Ishikawa (cell line): ENCODE measurements around the gene PSD2.

Experiments
- CEBPB ChIP-seq: IDR thresholded peaks from 2 replicates; pipeline ENCODE4 v1.6.1; 2012
- CREB1 ChIP-seq: IDR thresholded peaks from 2 replicates; pipeline ENCODE4 v1.6.1; 2012; ENCODE audit warnings: low read depth
- EGR1 ChIP-seq: IDR thresholded peaks from 2 replicates; pipeline ENCODE4 v1.6.1; 2012
- EP300 ChIP-seq: IDR thresholded peaks from 2 replicates; pipeline ENCODE4 v1.6.1; 2012; ENCODE audit warnings: borderline replicate concordance
- FOXM1 ChIP-seq: IDR thresholded peaks from 2 replicates; pipeline ENCODE4 v1.6.1; 2012; ENCODE audit warnings: low read depth, borderline replicate concordance
- NFIC ChIP-seq: IDR thresholded peaks from 2 replicates; pipeline ENCODE4 v1.6.1; 2012
- RAD21 ChIP-seq: IDR thresholded peaks from 2 replicates; pipeline ENCODE4 v1.6.1; 2012; ENCODE audit warnings: low read depth
- TAF1 ChIP-seq: IDR thresholded peaks from 2 replicates; pipeline ENCODE4 v1.6.1; 2012; ENCODE audit warnings: low read depth, mild to moderate bottlenecking
- TCF12 ChIP-seq: IDR thresholded peaks from 2 replicates; pipeline ENCODE4 v1.6.1; 2012; ENCODE audit warnings: low read depth
- TEAD4 ChIP-seq: IDR thresholded peaks from 2 replicates; pipeline ENCODE4 v1.6.1; 2012
- YY1 ChIP-seq: IDR thresholded peaks from 2 replicates; pipeline ENCODE4 v1.6.1; 2012; ENCODE audit warnings: low read depth
- ZBTB7A ChIP-seq: IDR thresholded peaks from 2 replicates; pipeline ENCODE4 v1.6.1; 2012; ENCODE audit warnings: low read depth
- TF ChIP-seq, protein P1 (sequence below): IDR thresholded peaks from 2 replicates; pipeline ENCODE4 v1.6.1; 2012; ENCODE audit warnings: low read depth, mild to moderate bottlenecking
- TF ChIP-seq, protein P2 (sequence below): IDR thresholded peaks from 2 replicates; pipeline ENCODE4 v1.6.1; 2012
- TF ChIP-seq, protein P3 (sequence below): IDR thresholded peaks from 2 replicates; pipeline ENCODE4 v1.6.1; 2012

The PSD2 gene

GRCh38 chr5:139795074-139796001, at the start of gene PSD2:
PSD2 (plus strand) TSS chr5:139795808; CDS start chr5:139809441, 13,633 bp downstream.
- TF ChIP-seq, protein P1, sequence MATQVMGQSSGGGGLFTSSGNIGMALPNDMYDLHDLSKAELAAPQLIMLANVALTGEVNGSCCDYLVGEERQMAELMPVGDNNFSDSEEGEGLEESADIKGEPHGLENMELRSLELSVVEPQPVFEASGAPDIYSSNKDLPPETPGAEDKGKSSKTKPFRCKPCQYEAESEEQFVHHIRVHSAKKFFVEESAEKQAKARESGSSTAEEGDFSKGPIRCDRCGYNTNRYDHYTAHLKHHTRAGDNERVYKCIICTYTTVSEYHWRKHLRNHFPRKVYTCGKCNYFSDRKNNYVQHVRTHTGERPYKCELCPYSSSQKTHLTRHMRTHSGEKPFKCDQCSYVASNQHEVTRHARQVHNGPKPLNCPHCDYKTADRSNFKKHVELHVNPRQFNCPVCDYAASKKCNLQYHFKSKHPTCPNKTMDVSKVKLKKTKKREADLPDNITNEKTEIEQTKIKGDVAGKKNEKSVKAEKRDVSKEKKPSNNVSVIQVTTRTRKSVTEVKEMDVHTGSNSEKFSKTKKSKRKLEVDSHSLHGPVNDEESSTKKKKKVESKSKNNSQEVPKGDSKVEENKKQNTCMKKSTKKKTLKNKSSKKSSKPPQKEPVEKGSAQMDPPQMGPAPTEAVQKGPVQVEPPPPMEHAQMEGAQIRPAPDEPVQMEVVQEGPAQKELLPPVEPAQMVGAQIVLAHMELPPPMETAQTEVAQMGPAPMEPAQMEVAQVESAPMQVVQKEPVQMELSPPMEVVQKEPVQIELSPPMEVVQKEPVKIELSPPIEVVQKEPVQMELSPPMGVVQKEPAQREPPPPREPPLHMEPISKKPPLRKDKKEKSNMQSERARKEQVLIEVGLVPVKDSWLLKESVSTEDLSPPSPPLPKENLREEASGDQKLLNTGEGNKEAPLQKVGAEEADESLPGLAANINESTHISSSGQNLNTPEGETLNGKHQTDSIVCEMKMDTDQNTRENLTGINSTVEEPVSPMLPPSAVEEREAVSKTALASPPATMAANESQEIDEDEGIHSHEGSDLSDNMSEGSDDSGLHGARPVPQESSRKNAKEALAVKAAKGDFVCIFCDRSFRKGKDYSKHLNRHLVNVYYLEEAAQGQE = no peak
- 0 out of 2 replicates have a peak, but pooled peaks have one; percentile 16 for TF ChIP-seq ZBTB7A
- TF ChIP-seq, protein P2, sequence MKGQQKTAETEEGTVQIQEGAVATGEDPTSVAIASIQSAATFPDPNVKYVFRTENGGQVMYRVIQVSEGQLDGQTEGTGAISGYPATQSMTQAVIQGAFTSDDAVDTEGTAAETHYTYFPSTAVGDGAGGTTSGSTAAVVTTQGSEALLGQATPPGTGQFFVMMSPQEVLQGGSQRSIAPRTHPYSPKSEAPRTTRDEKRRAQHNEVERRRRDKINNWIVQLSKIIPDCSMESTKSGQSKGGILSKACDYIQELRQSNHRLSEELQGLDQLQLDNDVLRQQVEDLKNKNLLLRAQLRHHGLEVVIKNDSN = no peak

DNA sequence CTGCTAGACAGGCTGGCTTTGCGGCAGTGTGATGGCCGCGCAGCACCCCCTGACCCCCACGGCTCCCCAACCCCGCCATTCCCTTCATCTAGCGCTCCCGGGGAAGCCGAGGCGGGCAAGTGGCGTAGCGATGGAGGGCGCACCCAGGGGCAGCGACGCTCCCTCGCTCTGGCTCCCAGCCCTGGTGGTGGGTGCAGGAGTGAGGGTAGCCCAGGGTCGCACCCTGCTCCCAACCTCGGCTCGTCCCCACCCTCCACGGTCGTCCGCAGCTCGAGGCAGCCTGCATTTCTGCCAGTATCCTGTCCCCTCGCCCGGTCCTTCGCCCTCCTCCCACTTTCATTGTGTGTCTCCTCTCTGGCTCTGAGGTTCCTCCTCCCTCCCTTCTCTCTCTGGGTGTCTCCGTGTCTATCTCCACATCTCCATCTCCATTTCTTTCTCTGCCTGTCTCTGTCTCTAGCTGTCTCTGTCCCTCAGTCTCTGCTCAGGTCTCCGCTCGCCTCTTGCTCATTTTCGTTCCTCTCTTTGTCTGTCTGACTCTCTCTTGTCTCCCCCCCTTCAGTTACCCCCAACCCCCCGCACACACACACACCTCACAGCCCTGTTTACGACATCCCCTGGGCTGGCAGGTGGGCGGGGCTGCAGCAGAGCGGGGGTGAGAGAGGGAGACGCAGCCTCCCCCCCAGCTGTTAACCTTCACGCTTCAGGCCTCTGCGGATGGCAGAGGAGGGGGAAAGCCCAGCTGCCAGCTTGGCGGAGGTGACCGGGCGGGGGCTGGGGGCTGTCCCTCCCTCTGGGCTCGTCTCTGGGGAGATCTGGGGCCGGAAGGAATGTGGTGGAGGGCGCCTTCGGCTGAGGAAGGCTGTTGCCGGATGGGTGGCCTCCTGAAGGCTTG, 48.7 kb upstream of the PSD2 start:
- TF ChIP-seq, protein P1 = no peak
- TF ChIP-seq YY1 = no peak; the same call in 1 of the 2 replicates
- TF ChIP-seq NFIC = no peak; the same call in 1 of the 2 replicates
- peak; percentile 42; the same call in 1 of the 2 replicates for TF ChIP-seq EGR1
- TF ChIP-seq, protein P3, sequence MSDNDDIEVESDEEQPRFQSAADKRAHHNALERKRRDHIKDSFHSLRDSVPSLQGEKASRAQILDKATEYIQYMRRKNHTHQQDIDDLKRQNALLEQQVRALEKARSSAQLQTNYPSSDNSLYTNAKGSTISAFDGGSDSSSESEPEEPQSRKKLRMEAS = no peak; the same call in 1 of the 2 replicates
- no peak for TF ChIP-seq RAD21
- TF ChIP-seq EP300 = no peak
- TF ChIP-seq FOXM1 = no peak
- TF ChIP-seq TEAD4 = 0 out of 2 replicates have a peak, but pooled peaks have one; percentile 5
- peak; percentile 69 for TF ChIP-seq TCF12
- TF ChIP-seq TAF1 = no peak
- TF ChIP-seq, protein P2 = no peak
- peak; percentile 13; the same call in 1 of the 2 replicates for TF ChIP-seq ZBTB7A
- TF ChIP-seq CEBPB = 0 out of 2 replicates have a peak, but pooled peaks have one; percentile 18
- no peak for TF ChIP-seq CREB1

DNA sequence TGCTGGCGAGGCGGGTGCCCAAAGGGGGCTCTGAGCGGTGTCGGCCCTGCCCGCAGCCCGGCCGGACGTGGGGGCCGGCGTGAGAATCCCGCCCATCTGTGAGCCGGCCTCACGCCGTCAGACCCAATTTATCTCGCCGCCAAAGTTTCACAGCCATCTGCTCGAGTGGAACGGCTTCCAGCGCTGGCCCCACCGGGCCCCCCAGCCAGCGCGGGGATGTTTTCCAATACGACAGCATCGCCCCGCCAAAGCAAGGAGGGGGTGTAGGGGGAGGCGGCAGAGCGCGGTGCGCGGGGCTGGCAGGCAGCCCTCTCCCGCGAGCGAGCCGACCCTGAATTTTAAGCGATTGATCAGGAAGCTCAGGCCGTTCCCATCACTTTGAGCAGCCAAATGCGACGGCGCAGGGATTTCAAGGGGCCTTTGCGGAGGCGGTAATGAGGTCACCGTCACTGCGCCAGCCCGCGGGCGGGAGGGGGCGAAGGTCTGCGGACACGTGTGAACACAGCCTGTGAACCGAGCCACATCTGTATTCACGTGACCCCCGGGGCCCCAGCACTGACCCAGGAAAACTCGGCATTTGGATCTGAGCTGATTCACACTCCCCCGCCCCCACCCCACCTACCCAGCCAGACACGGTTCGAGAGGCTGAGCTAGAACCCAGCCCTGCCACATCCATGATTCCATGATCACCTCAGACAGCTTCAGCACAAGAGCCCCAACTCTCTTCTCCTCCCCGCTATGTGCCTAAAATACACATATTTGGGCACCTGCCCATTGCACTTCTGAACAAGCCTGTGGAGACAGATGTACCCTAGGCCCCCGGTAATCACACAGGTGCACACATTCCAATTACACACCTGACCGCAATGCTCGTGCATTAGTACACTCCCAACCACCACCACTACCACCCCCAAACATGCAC, 47.8 kb upstream of the PSD2 start:
- TF ChIP-seq TEAD4 = no peak
- TF ChIP-seq RAD21 = no peak
- TF ChIP-seq EGR1 = peak; percentile 85
- TF ChIP-seq YY1 = no peak
- peak; percentile 24; the same call in 1 of the 2 replicates for TF ChIP-seq NFIC
- TF ChIP-seq, protein P1 = no peak
- TF ChIP-seq FOXM1 = no peak
- TF ChIP-seq, protein P3 = peak; percentile 52
- no peak for TF ChIP-seq CEBPB
- TF ChIP-seq, protein P2 = peak; percentile 63
- TF ChIP-seq TAF1 = no peak
- TF ChIP-seq TCF12 = peak; percentile 27; the same call in 1 of the 2 replicates
- TF ChIP-seq ZBTB7A = peak; percentile 73
- TF ChIP-seq CREB1 = no peak; the same call in 1 of the 2 replicates
- peak; percentile 28; the same call in 1 of the 2 replicates for TF ChIP-seq EP300
